ENCODE data around the gene THSD7A.
A peak's percentile ranks its signal among the peaks of the same experiment; 100 is the strongest.

THSD7A gene

DNA sequence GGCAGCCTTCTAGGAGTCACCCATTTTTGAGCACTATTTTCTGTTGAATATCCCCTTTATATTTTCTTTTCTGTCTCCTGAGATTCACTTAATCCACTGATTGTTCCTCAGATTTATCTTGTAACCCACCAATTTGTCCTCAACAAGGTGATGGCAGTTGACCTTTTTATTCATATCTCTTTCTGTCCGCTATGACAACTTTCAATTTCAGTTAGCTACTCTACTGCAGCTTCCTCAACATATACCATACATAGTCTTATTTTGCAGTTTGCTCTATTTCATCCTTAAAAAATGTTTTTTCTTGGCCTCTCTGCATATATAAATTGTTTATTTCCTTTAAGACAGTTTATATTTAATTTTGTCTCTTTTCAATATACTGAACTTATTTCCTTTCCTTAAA, 101.3 kb downstream of the THSD7A start:
- DNase-seq (ENCODE audit: low read depth), result no peak
- TF ChIP-seq, protein P1, sequence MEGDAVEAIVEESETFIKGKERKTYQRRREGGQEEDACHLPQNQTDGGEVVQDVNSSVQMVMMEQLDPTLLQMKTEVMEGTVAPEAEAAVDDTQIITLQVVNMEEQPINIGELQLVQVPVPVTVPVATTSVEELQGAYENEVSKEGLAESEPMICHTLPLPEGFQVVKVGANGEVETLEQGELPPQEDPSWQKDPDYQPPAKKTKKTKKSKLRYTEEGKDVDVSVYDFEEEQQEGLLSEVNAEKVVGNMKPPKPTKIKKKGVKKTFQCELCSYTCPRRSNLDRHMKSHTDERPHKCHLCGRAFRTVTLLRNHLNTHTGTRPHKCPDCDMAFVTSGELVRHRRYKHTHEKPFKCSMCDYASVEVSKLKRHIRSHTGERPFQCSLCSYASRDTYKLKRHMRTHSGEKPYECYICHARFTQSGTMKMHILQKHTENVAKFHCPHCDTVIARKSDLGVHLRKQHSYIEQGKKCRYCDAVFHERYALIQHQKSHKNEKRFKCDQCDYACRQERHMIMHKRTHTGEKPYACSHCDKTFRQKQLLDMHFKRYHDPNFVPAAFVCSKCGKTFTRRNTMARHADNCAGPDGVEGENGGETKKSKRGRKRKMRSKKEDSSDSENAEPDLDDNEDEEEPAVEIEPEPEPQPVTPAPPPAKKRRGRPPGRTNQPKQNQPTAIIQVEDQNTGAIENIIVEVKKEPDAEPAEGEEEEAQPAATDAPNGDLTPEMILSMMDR (IDR thresholded peaks at IDR 0.05; ENCODE audit: insufficient read depth, low read depth, low read length, missing control alignments), result no peak
- no peak overlapping the region for H3K4me3 ChIP-seq (ENCODE audit: low read length)

DNA sequence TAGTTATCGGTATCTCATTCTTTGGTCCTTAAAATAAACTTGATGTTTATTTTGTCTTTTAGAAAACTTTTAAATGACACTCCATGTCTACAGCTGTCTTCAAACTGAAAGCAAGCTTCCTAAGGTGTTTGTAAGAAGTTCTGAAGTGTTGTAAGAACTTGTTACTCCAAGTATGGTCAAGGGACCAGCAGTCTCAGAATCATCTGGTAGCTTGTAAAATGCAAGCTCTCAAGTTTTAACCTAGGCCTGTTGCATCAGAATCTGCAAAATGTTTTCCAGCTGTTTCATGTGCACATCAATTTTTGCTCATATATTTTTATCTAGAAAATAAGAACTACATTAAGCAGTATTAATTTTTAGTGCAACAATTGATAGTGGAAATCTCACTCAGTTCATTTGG, 104.1 kb downstream of the THSD7A start:
- TF ChIP-seq, protein P1 (IDR thresholded peaks at IDR 0.05; ENCODE audit: insufficient read depth, low read depth, low read length, missing control alignments), result no peak
- no peak overlapping the region for H3K4me3 ChIP-seq (ENCODE audit: low read length)
- no peak for DNase-seq (ENCODE audit: low read depth)

DNA sequence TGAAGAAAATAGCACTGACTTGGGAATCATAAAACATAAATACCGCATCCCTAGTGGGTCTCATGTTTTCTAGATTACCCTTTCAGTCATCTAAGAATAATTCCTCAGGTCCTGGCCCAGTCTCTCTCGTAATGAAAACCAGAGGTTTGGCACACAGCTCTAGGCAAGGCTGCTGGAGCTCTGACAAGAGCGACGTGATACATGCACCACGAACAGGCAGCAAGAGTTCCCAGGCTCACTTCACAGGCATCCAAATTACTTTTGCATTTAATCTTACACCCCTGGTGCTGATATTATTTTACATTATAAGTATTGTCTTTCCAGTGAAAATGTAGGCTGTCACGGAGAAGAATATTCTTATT, 105.2 kb downstream of the THSD7A start:
- no peak overlapping the region for H3K4me3 ChIP-seq (ENCODE audit: low read length)
- TF ChIP-seq, protein P1 (IDR thresholded peaks at IDR 0.05; ENCODE audit: insufficient read depth, low read depth, low read length, missing control alignments), result no peak
- no peak for DNase-seq (ENCODE audit: low read depth)

DNA sequence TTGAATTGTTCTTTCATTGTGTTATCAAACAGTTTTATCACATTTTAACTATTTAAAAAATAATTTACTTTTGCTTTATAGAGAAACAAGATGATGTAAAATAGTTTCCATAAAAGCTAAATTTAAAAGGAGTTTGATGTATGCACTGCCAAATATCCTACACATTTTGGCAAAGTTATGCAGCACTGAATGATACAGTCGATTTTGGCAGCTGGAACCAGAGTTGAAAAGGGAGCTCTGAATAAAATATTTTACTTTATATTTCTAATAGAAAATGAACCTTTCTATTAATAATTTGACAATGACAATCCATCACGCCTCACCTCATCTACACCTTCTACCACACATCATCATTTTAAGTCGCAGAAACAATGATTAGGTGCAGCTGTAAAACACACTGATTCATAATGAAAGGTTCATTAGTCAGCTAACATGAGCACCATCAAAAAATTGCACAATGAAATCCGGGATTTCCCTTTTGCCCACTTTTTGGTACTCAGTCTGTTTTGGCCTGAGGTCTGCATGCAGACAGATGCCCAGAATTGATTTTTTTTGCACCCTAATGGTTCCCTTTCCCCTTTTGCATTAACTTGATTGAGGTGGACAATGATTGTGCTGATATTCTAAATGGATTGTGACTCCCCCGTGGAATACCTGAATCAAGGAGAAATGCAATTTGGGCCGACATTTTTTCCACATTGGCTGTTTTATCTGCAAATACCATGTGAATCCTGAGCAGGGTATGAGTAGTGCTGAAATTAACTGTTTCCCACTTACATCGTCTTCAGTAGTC, 105.8 kb downstream of the THSD7A start:
- peak; percentile 78 for DNase-seq (ENCODE audit: low read depth)
- no peak overlapping the region for H3K4me3 ChIP-seq (ENCODE audit: low read length)
- TF ChIP-seq, protein P1 (IDR thresholded peaks at IDR 0.05; ENCODE audit: insufficient read depth, low read depth, low read length, missing control alignments), result no peak

DNA sequence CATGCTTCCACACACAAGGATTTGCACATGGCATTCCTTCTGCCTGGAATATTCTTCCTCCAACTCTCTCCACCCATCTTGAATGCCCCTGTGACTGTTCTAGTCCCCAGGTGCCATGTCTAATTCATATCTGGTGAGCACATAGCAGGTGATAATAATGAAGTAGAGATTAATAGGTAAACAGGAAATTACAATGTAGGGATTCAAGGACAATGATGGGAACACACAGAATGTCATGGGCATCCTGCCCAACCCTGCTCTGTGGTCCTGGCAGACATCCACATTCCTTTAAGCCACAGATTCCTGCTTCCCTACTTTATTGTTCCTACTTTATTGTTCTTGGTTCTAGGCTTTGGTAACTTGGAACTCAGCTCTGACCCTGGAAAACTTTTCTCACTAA, 115.8 kb downstream of the THSD7A start:
- H3K4me3 ChIP-seq (ENCODE audit: low read length), result no peak overlapping the region
- TF ChIP-seq, protein P1 (IDR thresholded peaks at IDR 0.05; ENCODE audit: insufficient read depth, low read depth, low read length, missing control alignments), result no peak
- peak; percentile 74 for DNase-seq (ENCODE audit: low read depth)

DNA sequence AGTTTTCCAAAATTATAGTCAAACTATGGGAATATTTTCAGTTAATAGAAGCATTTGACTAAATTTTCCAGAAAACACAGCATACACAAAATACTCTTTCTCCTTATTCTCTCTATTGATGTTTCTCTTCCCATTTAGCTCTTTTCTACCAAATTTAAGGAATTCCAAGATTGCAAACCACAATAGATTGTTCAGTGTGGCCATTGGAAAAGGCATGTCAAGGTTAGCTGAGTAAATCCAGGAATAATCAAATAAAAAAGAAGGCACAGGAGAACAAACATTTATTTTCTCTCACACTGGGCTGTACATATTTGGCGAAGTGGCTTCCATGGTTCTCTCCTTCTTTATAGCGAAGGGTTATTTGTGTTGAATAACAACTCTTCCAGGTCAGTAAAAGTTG, 117.3 kb downstream of the THSD7A start:
- no peak for DNase-seq (ENCODE audit: low read depth)
- H3K4me3 ChIP-seq (ENCODE audit: low read length), result no peak overlapping the region
- TF ChIP-seq, protein P1 (IDR thresholded peaks at IDR 0.05; ENCODE audit: insufficient read depth, low read depth, low read length, missing control alignments), result no peak

DNA sequence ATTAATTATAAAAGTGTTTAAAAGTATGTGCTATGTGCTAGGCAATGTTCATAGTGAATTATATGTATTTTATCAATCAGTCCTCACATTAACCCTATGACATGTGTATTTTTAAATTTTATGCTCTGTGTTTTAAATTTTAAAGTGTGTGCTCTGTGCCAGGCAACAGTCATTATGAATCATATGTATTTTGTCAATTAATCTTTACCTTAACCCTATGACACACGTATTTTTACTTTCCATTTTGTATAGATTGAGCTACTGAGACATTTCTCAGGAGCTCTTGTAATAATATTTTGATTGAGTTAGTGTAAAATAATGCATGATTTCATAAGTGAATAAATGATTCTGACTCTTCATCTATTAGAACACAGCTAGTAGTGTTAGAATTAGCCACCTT, 117.8 kb downstream of the THSD7A start:
- peak; percentile 59 for DNase-seq (ENCODE audit: low read depth)
- TF ChIP-seq, protein P1 (IDR thresholded peaks at IDR 0.05; ENCODE audit: insufficient read depth, low read depth, low read length, missing control alignments), result no peak
- no peak overlapping the region for H3K4me3 ChIP-seq (ENCODE audit: low read length)
